ENCODE measurements around the gene C17orf50.

Gene C17orf50

GRCh38 chr17:35733366-35733765 is 27.3 kb upstream of the C17orf50 start:
- TF ChIP-seq CTCF (conservative IDR thresholded peaks at IDR 0.05; ENCODE audit: low read depth, low read length) = no peak
- H3K4me3 ChIP-seq (ENCODE audit: low read length) = no peak overlapping the region
- no peak for DNase-seq (ENCODE audit: low read depth)

- TF ChIP-seq CTCF (conservative IDR thresholded peaks at IDR 0.05; ENCODE audit: low read depth, low read length) = no peak
- no peak for DNase-seq (ENCODE audit: low read depth)
- no peak overlapping the region for H3K4me3 ChIP-seq (ENCODE audit: low read length)
Measured at GRCh38 chr17:35734396-35734795, 26.3 kb upstream of the C17orf50 start.

- no peak for DNase-seq (ENCODE audit: low read depth)
- no peak overlapping the region for H3K4me3 ChIP-seq (ENCODE audit: low read length)
- TF ChIP-seq CTCF (conservative IDR thresholded peaks at IDR 0.05; ENCODE audit: low read depth, low read length) = no peak
Measured at GRCh38 chr17:35735036-35735805, 25.5 kb upstream of the C17orf50 start.

GRCh38 chr17:35736236-35736635 is 24.5 kb upstream of the C17orf50 start:
- no peak overlapping the region for H3K4me3 ChIP-seq (ENCODE audit: low read length)
- DNase-seq (ENCODE audit: low read depth) = no peak
- TF ChIP-seq CTCF (conservative IDR thresholded peaks at IDR 0.05; ENCODE audit: low read depth, low read length) = no peak

GRCh38 chr17:35738519-35739133 is 22.1 kb upstream of the C17orf50 start:
- no peak for DNase-seq (ENCODE audit: low read depth)

GRCh38 chr17:35740216-35740615 is 20.5 kb upstream of the C17orf50 start:
- TF ChIP-seq CTCF (conservative IDR thresholded peaks at IDR 0.05; ENCODE audit: low read depth, low read length) = no peak
- DNase-seq (ENCODE audit: low read depth) = no peak
- no peak overlapping the region for H3K4me3 ChIP-seq (ENCODE audit: low read length)

More at GRCh38 chr17:35738519-35739133, 22.1 kb upstream of the C17orf50 start:
- no peak for TF ChIP-seq CTCF (conservative IDR thresholded peaks at IDR 0.05; ENCODE audit: low read depth, low read length)
- H3K4me3 ChIP-seq (ENCODE audit: low read length) = no peak overlapping the region
